Osteoblast (primary cell): ENCODE measurements around the gene SIDT1. TPM values are rescaled to one million over a fixed set of nuclear protein-coding genes. Genes with fewer than 3 reads are reported as not detected.

ENCODE experiments used
- DNase-seq: peaks from one replicate; pipeline ENCODE4 v3.0.0; 2011; ENCODE audit warnings: low spot score, mixed read lengths; ENCODE audit not compliant: insufficient read length; ENCODE audit errors: missing footprints
- H2AFZ ChIP-seq: 2 replicates; pipeline ENCODE4 v1.6.0; 2011; ENCODE audit warnings: mild to moderate bottlenecking, low read length
- H3K27ac ChIP-seq: 2 replicates; pipeline ENCODE4 v1.5.1; 2011; ENCODE audit warnings: mild to moderate bottlenecking, low read depth, low read length, moderate library complexity
- H3K27me3 ChIP-seq: 2 replicates; pipeline ENCODE4 v1.6.0; 2012; ENCODE audit warnings: mild to moderate bottlenecking, control low read depth, inconsistent platforms, low read length, moderate library complexity; ENCODE audit not compliant: insufficient read depth
- H3K36me3 ChIP-seq: 2 replicates; pipeline ENCODE4 v1.5.1; 2011; ENCODE audit warnings: mild to moderate bottlenecking, low read length, control low read depth, moderate library complexity; ENCODE audit not compliant: insufficient read depth
- H3K4me1 ChIP-seq: 2 replicates; pipeline ENCODE4 v1.5.1; 2011; ENCODE audit warnings: mild to moderate bottlenecking, low read length, control low read depth, moderate library complexity; ENCODE audit not compliant: insufficient read depth
- H3K4me2 ChIP-seq: 2 replicates; pipeline ENCODE4 v1.6.0; 2011; ENCODE audit warnings: mild to moderate bottlenecking, low read length; ENCODE audit not compliant: insufficient read depth
- H3K4me3 ChIP-seq: fragments of 200-600 bp; sonication (generic); 3 replicates; pipeline ENCODE4 v1.5.1; 2012; ENCODE audit warnings: mild to moderate bottlenecking, low read length, inconsistent platforms; ENCODE audit not compliant: insufficient read depth
- H3K79me2 ChIP-seq: 2 replicates; pipeline ENCODE4 v1.6.0; 2012; ENCODE audit warnings: mild to moderate bottlenecking, low read length, control low read depth, inconsistent platforms; ENCODE audit not compliant: insufficient read depth
- H3K9me3 ChIP-seq: 2 replicates; pipeline ENCODE4 v1.5.1; 2011; ENCODE audit warnings: low read depth, low read length, control low read depth
- H4K20me1 ChIP-seq: 2 replicates; pipeline ENCODE4 v1.6.0; 2012; ENCODE audit warnings: mild to moderate bottlenecking, low read length, control low read depth; ENCODE audit not compliant: insufficient read depth
- CTCF ChIP-seq: IDR thresholded peaks from 2 replicates; pipeline ENCODE4 v1.5.1; 2011; ENCODE audit warnings: mild to moderate bottlenecking, low read depth, low read length, moderate library complexity; ENCODE audit errors: extremely low read depth
- small RNA-seq: library from RNA; depleted of rRNA; stranded (forward); fragments of <200 nt; gene quantifications from one replicate; pipeline ENCODE3, GENCODE V24; 2012
- total RNA-seq: library from RNA; depleted of rRNA; stranded (reverse); fragments of >200 nt; gene quantifications from 2 replicates; pipeline ENCODE4 v1.2.3, GENCODE V29; 2012

SIDT1 gene
- total RNA-seq, 1 donor: under 0.01 TPM

GRCh38 chr3:113678773-113679172, 146.4 kb downstream of the SIDT1 start:
- TF ChIP-seq CTCF: no peak
- Histone ChIP-seq H3K27ac (no peak overlapping the region), H3K4me3 (no peak overlapping the region), H3K79me2 (peaks cover 3% of the 10 kb centered on the region), H2AFZ (no peak overlapping the region), H4K20me1 (peaks cover 13% of the 10 kb centered on the region), H3K36me3 (peaks cover 8% of the 10 kb centered on the region), H3K4me1 (no peaks in the 10 kb centered on the region), H3K4me2 (no peak overlapping the region), H3K27me3 (no peaks in the 10 kb centered on the region), H3K9me3 (no peaks in the 10 kb centered on the region)
- DNase-seq: no peak

Small RNA genes within 50 kb of the gene (small RNA-seq; reads per million reads assigned to genes)
- not detected for gene MIR4446
- not detected for gene RN7SL767P

Other genes starting within 250 kb of the SIDT1 start
- 5.6 and 5.8 TPM in 2 replicates for gene CFAP44, start 91.1 kb upstream of the SIDT1 start, total RNA-seq
- gene SPICE1, start 17.4 kb upstream of the SIDT1 start, total RNA-seq: 18.0 and 18.8 TPM in 2 replicates
- 10.5 and 11.2 TPM in 2 replicates for gene USF3, start 164.1 kb downstream of the SIDT1 start, total RNA-seq
- gene NAA50, start 213.7 kb downstream of the SIDT1 start, total RNA-seq: 163 and 169 TPM in 2 replicates
- 140 and 166 TPM in 2 replicates for gene ATP6V1A, start 214.5 kb downstream of the SIDT1 start, total RNA-seq